NCI-H1436 treated with DMSO at 0.1 percent for 48 hours (cell line): ENCODE measurements around the gene RET.

Experiments
- DNase-seq: peaks from one replicate; lab custom pipeline; 2025; lab: John Stamatoyannopoulos, UW

Gene RET

DNA sequence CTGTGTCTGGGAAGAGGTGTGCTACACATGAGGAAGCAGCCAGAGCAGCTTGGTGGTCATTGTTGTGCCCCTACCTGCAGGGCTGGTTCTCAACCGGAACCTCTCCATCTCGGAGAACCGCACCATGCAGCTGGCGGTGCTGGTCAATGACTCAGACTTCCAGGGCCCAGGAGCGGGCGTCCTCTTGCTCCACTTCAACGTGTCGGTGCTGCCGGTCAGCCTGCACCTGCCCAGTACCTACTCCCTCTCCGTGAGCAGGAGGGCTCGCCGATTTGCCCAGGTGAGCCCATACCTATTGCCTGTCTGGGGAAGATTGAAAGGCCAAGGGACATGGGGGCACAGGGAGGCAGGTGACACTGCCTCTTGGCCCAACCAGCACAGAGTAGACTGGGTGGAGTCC is 32.1 kb downstream of the RET start:
- no peak for DNase-seq

GRCh38 chr10:43109671-43110249 is 32.9 kb downstream of the RET start:
- DNase-seq: no peak

GRCh38 chr10:43110338-43111071 is 33.6 kb downstream of the RET start:
- DNase-seq: no peak

- DNase-seq: no peak
Measured at GRCh38 chr10:43111101-43111500, 34.2 kb downstream of the RET start.

- DNase-seq: no peak
Measured at GRCh38 chr10:43111921-43112607, 35.2 kb downstream of the RET start.

GRCh38 chr10:43112608-43112961 is 35.7 kb downstream of the RET start:
- no peak for DNase-seq

- no peak for DNase-seq
Measured at GRCh38 chr10:43113201-43114087, 36.6 kb downstream of the RET start.

DNA sequence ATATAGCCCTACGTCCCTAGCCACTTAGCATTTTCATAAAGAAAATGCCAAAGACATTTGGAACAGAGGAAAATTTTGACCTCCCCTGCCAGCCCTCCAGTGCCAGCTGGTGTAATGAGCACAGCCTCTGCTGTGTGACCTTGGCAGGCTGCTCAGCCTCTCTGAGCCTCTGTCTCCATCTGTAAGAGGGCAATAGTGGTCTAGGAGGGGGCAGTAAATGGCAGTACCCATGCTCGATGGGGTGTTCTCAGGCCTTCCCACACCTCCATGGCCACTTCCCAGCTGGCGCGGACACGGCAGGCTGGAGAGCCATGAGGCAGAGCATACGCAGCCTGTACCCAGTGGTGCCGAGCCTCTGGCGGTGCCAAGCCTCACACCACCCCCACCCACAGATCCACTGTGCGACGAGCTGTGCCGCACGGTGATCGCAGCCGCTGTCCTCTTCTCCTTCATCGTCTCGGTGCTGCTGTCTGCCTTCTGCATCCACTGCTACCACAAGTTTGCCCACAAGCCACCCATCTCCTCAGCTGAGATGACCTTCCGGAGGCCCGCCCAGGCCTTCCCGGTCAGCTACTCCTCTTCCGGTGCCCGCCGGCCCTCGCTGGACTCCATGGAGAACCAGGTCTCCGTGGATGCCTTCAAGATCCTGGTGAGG is 37.3 kb downstream of the RET start:
- no peak for DNase-seq

DNA sequence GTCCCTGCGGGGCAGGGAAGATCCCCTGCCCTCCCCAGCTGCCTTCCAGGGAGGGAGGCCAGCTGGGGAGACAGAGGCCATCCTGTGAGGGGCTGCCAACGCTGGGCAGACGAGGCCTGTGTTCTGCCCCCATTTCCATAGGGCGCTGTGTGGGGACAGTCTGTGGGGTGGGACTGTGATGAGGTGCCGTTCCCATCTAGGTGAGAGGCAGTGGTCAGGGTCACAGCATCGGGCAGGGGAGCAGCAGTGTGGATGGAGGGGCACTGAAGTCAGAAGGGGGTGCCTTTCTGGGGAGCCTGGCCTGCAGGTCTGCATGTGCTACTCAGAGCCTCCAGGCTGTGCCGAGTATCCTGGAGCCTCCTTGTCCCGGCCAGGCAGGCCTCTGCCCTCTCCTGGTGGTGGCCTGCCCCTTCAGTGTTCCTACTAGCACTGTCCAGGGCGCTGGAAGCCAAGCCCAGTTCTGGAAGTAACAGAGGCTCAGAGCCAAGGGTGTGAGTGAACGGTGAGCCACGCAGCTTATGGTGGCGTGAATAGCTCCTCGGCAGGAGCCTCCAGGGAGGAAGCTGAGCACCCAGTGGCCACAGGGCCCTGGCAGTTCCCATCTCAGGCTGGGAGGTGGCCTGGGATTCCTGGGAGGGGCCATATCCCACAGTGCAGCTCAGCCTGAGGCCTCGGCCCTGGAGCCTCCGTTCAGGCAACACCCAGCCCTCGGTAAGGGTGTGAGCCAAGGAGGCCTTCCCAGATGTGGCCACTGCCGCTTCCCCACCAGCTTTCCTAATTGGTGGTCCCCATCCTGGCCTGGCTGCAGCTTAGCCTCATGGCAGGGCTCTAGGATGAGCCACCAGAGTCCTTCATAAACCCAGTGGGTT is 38.1 kb downstream of the RET start:
- DNase-seq: no peak

GRCh38 chr10:43115881-43116595 is 39.2 kb downstream of the RET start:
- DNase-seq: no peak

DNA sequence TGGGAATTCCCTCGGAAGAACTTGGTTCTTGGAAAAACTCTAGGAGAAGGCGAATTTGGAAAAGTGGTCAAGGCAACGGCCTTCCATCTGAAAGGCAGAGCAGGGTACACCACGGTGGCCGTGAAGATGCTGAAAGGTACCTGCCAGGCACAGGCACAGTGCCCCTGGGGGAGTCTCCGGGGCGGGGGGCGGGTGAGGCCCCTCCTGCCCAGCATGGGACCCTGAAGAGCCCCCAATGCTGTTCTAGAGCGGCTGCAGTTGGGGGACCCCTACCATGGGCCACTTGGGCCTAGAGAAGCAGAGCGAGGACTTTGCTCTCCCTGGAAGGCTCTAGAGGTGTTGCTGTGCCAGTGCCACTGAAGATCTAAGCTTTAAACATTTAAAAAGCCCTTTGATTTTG is 39.7 kb downstream of the RET start:
- DNase-seq: no peak

DNA sequence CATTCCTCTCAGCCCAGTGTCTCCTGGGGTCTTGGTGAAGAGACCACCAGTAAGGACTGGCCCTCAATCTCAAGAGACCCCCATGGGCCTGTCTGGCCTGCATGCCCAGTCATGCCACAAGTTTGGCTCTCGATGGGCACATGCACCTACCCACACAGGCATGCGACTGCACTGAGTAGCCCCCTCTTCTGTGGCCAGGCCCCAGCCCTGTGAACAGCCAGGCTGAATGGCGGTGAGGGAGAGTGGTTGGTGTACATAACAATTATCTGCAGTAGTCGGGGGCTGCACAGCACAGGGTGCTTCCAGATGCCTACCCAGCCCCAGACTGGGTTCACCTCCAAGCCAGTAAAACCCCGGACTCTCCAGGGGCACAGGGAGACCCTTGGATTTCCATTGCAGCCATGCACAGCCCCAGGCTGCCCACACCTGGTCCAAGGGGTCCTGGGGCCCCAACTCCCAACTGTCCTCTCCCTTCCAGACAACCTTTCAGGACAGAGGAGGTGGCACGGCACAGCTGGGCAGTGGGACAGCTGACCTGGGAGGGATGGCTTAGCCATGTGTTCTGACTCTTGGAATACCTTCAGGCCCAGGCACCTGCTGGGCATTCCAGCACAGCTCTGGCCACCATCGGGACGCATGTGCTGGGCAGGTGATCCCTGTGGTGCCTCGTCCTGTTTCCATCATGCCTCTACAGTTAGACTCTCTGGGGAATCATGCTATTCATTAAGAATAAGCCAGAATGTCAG is 40.3 kb downstream of the RET start:
- no peak for DNase-seq

DNA sequence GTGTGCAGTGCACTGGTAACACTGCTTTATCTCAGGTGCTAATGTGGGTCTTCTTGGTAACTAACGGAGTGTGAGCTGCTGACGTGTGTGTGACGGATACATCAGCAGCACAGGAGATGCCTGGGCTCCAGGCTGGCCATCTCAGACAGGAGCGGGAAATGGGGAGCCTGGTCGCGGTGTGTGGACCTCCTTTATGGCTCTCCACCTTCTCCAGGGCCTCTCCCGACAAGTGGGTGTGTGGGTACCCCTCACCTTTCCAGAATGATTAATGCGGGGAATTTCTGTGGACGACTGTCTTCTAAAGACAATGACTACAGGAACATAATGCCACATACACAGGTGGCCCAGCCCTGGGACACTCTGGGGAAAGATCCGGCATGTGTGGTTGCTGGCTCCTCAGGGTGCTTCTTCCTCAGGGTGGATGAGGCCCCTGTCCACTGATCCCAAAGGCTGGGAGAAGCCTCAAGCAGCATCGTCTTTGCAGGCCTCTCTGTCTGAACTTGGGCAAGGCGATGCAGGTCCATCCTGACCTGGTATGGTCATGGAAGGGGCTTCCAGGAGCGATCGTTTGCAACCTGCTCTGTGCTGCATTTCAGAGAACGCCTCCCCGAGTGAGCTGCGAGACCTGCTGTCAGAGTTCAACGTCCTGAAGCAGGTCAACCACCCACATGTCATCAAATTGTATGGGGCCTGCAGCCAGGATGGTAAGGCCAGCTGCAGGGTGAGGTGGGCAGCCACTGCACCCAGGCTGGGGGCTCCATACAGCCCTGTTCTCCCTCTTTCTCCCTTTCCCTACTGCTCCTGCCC is 41.1 kb downstream of the RET start:
- no peak for DNase-seq

GRCh38 chr10:43118631-43119415 is 42.0 kb downstream of the RET start:
- no peak for DNase-seq

DNA sequence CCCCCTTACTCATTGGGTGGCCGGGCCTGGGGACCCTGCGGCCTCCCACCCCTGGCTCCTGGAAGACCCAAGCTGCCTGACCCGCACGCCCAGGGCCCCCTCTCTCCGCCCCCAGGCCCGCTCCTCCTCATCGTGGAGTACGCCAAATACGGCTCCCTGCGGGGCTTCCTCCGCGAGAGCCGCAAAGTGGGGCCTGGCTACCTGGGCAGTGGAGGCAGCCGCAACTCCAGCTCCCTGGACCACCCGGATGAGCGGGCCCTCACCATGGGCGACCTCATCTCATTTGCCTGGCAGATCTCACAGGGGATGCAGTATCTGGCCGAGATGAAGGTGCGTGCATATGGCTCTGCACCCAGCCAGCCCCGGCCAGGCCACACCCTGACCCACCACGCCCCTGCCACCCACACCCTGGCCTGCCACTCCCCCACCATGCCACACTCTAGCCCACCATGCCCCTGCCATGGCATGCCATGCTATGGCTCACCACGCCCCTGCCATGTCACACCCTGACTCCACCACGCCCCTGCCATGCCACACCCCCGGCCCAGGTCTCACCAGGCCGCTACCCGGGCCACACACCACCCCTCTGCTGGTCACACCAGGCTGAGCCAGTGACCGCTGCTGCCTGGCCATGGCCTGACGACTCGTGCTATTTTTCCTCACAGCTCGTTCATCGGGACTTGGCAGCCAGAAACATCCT is 42.7 kb downstream of the RET start:
- DNase-seq: no peak

- no peak for DNase-seq
Measured at GRCh38 chr10:43120116-43120928, 43.5 kb downstream of the RET start.
